Esophagus squamous epithelium (tissue), 4 donors: Measurements from ENCODE around the gene RAB11FIP2.

ENCODE experiments used
- POLR2A ChIP-seq, 4 donors: fragments of 450-650 bp; IDR thresholded peaks; one replicate each; pipeline ENCODE4 v1.6.1; 2017; ENCODE audit warnings: antibody characterized with exemption in 4 of 4, mild to moderate bottlenecking in 4 of 4, moderate library complexity in 3 of 4
- TF ChIP-seq, protein P1 (sequence below), 6 experiments: fragments of 450-650 bp in 4 of 6; fragments of 200-600 bp in 2 of 6; sonication (generic) in 2 of 6; IDR thresholded peaks; one replicate each; pipeline ENCODE4 v1.5.1; 2016 to 2019; ENCODE audit warnings: antibody characterized with exemption in 6 of 6, mild to moderate bottlenecking in 4 of 6, moderate library complexity in 4 of 6

DNA sequence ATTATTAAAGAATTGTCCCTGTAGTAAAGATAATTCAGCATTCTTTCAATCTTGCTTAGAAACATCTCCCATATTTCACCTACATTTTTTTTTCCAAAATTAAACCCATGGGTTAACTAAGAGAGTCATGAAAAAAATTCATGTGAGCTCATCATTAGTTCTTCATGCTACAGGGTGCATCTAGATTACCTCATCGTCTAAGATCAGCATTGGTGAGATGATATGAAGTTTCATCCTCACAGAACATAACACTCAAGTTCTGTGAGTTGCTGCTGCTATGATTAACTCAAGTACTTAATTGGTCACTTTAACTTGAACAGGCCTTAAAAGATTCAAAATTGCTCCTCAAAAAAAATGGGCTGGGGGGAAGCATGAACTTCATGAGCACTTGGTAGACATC is 50.0 kb downstream of the RAB11FIP2 start:
- TF ChIP-seq, protein P1, sequence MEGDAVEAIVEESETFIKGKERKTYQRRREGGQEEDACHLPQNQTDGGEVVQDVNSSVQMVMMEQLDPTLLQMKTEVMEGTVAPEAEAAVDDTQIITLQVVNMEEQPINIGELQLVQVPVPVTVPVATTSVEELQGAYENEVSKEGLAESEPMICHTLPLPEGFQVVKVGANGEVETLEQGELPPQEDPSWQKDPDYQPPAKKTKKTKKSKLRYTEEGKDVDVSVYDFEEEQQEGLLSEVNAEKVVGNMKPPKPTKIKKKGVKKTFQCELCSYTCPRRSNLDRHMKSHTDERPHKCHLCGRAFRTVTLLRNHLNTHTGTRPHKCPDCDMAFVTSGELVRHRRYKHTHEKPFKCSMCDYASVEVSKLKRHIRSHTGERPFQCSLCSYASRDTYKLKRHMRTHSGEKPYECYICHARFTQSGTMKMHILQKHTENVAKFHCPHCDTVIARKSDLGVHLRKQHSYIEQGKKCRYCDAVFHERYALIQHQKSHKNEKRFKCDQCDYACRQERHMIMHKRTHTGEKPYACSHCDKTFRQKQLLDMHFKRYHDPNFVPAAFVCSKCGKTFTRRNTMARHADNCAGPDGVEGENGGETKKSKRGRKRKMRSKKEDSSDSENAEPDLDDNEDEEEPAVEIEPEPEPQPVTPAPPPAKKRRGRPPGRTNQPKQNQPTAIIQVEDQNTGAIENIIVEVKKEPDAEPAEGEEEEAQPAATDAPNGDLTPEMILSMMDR (IDR thresholded peaks at IDR 0.05) = no peak
- no peak for TF ChIP-seq POLR2A (IDR thresholded peaks at IDR 0.05)
